Activated T-cell treated with anti-CD3 and anti-CD28 coated beads for 4 hours (primary cell): ENCODE results near the gene CHN2.
"Not testable (repeated sequence)": the region's sequence is repeated elsewhere in the genome, so short reads cannot be mapped to it uniquely, and the experiment has no call there.

ENCODE experiments used
- DNase-seq: peaks from one replicate; pipeline ENCODE4 v3.0.0-alpha.2; 2020

Gene CHN2

GRCh38 chr7:29262191-29262917, 67.8 kb downstream of the CHN2 start:
- no peak for DNase-seq

- DNase-seq: not testable (repeated sequence)
These were observed 69.1 kb downstream of the CHN2 start for GRCh38 chr7:29263601-29264207.

- DNase-seq: no peak
These were observed 70.8 kb downstream of the CHN2 start for GRCh38 chr7:29265208-29265923.

- DNase-seq: no peak
These were observed 75.4 kb downstream of the CHN2 start for GRCh38 chr7:29269935-29270334.

GRCh38 chr7:29270594-29271318, 76.2 kb downstream of the CHN2 start:
- DNase-seq: no peak

- no peak for DNase-seq
These were observed 76.7 kb downstream of the CHN2 start for GRCh38 chr7:29271319-29271658.

- no peak for DNase-seq
These were observed 77.5 kb downstream of the CHN2 start for GRCh38 chr7:29272057-29272456.

- DNase-seq: no peak
These were observed 79.8 kb downstream of the CHN2 start for GRCh38 chr7:29274146-29275017.

- DNase-seq: no peak
These were observed 80.4 kb downstream of the CHN2 start for GRCh38 chr7:29275018-29275318.

- no peak for DNase-seq
These were observed 80.9 kb downstream of the CHN2 start for GRCh38 chr7:29275493-29275892.

- DNase-seq: no peak
These were observed 81.6 kb downstream of the CHN2 start for GRCh38 chr7:29276199-29276598.

GRCh38 chr7:29276806-29277205, 82.2 kb downstream of the CHN2 start:
- no peak for DNase-seq

- DNase-seq: no peak
These were observed 83.1 kb downstream of the CHN2 start for GRCh38 chr7:29277436-29278215.

GRCh38 chr7:29278337-29279069, 83.9 kb downstream of the CHN2 start:
- no peak for DNase-seq

- DNase-seq: no peak
These were observed 87.4 kb downstream of the CHN2 start for GRCh38 chr7:29281782-29282541.

GRCh38 chr7:29282819-29283414, 88.3 kb downstream of the CHN2 start:
- no peak for DNase-seq

- no peak for DNase-seq
These were observed 90.3 kb downstream of the CHN2 start for GRCh38 chr7:29284696-29285443.

GRCh38 chr7:29285444-29285793, 90.8 kb downstream of the CHN2 start:
- no peak for DNase-seq

GRCh38 chr7:29285861-29286260, 91.3 kb downstream of the CHN2 start:
- no peak for DNase-seq
